Fibroblast of villous mesenchyme (primary cell): ENCODE results near the gene SYT14. TPM values are rescaled to one million over a fixed set of nuclear protein-coding genes. Genes with fewer than 3 reads are reported as not detected.

Experiments
- DNase-seq: peaks from one replicate; pipeline ENCODE4 v3.0.0-alpha.2; 2010; ENCODE audit warnings: low read depth
- H3K4me3 ChIP-seq: 2 replicates; pipeline ENCODE4 v1.5.1; 2011; ENCODE audit warnings: low read depth, mild to moderate bottlenecking, low read length
- total RNA-seq: library from RNA; depleted of rRNA; stranded (reverse); fragments of >200 nt; gene quantifications from 2 replicates; pipeline ENCODE4 v1.2.3, GENCODE V29; 2012
- TF ChIP-seq, protein P1 (sequence below): IDR thresholded peaks from 2 replicates; pipeline ENCODE4 v1.5.1; 2012; ENCODE audit warnings: low read depth, mild to moderate bottlenecking, low read length; ENCODE audit not compliant: insufficient read depth

Gene SYT14
- total RNA-seq, 1 donor = 3.9 TPM

DNA sequence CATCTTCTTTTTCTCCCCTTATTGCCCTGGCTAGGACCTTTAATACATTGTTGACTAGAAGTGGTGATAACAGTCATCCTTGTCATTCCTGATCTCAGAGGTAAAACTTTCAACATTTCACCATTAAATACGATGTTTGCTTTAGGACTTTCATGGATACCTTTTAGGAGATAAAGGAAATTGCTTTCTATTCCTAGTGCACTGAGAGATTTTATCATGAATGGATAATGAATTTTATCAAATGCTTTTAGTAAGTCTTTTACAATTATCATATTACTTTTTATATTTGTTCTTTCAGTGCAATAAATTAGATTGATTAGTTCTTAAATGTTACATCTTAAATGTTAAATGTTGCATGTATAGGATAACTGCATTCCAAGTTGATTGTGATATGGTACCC is 147.3 kb downstream of the SYT14 start:
- DNase-seq = no peak
- TF ChIP-seq, protein P1, sequence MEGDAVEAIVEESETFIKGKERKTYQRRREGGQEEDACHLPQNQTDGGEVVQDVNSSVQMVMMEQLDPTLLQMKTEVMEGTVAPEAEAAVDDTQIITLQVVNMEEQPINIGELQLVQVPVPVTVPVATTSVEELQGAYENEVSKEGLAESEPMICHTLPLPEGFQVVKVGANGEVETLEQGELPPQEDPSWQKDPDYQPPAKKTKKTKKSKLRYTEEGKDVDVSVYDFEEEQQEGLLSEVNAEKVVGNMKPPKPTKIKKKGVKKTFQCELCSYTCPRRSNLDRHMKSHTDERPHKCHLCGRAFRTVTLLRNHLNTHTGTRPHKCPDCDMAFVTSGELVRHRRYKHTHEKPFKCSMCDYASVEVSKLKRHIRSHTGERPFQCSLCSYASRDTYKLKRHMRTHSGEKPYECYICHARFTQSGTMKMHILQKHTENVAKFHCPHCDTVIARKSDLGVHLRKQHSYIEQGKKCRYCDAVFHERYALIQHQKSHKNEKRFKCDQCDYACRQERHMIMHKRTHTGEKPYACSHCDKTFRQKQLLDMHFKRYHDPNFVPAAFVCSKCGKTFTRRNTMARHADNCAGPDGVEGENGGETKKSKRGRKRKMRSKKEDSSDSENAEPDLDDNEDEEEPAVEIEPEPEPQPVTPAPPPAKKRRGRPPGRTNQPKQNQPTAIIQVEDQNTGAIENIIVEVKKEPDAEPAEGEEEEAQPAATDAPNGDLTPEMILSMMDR = no peak

DNA sequence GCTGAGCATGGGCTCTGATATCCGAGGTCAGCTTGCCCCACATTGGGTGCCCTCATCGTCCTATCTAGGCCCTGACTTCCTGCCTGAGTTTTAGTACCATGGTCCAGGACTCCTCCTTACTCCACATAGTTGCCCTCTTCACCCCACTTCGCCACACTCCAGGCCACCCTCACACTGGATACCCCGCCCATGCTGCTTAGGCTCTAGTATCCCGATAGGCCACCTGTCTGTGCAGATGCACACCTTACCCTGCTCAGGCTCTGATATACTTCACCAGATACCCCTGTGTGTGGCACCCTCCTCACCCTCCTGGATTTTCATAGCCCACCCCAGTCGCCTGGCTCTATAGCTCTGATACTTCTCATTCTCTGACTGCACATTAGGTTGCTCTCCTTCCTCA is 149.0 kb downstream of the SYT14 start:
- no peak for DNase-seq
- TF ChIP-seq, protein P1 = no peak
- no peak overlapping the region for H3K4me3 ChIP-seq

More for the DNA sequence above, 147.3 kb downstream of the SYT14 start:
- no peak overlapping the region for H3K4me3 ChIP-seq

DNA sequence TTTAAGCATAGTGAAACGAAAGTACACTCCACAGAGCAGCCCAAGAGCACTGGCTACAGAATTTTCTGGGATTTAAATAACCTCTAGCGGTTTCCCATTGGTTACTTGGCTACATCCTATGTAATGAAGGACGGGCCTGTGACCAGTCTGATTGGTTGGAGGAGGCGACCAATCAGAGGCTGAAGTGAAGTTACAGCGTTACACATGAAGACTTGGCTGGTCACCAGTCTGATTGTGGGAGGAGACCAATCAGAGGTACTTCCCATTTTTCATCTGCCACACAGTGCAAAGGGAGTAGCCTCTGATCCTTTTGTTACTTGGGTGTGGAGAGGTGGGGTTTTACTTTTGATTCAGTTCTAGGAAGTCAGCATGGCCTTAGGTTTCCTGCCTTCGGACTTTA is 151.8 kb downstream of the SYT14 start:
- no peak for DNase-seq
- TF ChIP-seq, protein P1 = no peak
- H3K4me3 ChIP-seq = no peak overlapping the region

DNA sequence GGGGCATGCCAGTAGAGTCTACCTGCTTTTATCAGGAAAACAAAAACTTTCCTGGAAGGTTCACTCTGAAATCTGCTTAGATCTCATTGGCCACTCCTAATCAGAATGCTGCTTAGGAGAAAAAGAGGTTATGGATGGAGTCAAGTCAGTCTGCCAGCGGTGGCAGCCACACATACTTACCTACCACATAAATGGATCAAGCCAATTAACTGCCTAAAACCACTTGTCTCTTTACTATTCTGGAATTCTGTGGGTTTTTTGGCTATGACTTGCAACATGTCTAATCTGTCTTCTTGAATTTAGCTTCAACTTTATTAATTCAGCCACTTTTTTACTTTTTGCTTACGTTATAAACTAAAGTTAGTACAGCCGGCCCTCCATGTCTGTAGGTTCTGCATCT is 154.3 kb downstream of the SYT14 start:
- TF ChIP-seq, protein P1 = no peak
- DNase-seq = no peak
- no peak overlapping the region for H3K4me3 ChIP-seq

DNA sequence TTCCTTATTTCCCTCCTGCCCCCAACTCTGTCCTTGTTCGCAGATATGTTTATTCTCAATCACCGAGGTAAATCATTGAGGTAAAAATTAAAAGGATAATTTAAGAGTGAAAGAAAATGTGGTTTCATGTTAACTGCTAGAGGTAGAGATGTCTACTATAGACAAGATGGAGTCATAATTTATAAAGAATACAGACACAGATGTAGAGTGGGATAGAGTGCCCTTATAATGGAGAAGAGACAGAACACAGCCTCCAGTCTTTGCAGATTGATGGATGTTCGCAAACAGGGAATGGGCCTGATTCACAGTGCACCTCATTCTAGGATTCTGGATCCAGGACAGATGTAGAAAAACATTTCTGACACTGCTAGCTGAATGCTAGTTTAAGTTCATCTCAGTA is 155.4 kb downstream of the SYT14 start:
- TF ChIP-seq, protein P1 = no peak
- DNase-seq = no peak
- no peak overlapping the region for H3K4me3 ChIP-seq

DNA sequence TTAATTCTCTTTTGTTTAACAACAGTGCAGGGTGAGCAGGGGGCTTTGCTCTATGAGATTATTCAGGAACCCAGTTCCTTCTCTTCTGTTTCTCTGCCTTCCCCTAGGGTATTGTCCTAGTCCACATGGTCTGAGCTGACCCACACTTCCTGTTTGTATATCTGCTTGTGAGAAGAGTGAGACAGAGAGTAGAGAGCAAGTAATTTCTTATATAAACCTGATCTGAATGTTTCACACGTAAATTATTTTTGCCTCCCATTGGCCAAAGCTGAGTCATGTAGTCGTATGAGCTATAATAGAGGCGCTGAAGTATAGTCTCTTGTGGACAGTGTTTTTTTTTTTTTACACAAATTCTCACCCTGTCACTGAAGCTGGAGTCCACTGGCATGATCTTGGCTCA is 160.3 kb downstream of the SYT14 start:
- TF ChIP-seq, protein P1 = no peak
- H3K4me3 ChIP-seq = no peak overlapping the region
- DNase-seq = no peak

DNA sequence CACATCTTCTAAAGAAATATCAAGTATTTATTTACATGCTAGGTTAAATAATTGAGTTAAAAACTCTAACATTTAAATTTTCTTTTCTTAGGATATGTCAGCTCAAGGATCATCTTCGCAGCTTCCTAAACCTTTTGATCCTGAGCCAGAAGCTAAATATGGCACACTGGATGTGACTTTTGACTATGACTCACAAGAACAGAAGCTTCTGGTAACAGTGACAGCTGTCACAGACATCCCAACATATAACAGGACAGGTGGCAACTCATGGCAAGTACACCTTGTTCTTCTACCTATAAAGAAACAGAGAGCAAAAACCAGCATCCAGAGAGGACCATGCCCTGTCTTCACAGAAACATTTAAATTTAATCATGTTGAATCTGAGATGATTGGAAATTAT is 161.9 kb downstream of the SYT14 start:
- no peak for DNase-seq
- no peak overlapping the region for H3K4me3 ChIP-seq
- TF ChIP-seq, protein P1 = no peak
